Endothelial cell of umbilical vein (primary cell): ENCODE results near the gene TTN. TPM values are rescaled to one million over a fixed set of nuclear protein-coding genes. Genes with fewer than 3 reads are reported as not detected.

Source experiments
- BruUV-seq: library from RNA; stranded (reverse); fragments of 400-500 nt; replicated peaks from 2 replicates; lab custom pipeline; 2021; lab: Mats Ljungman, UMichigan
- CTCF ChIA-PET: fragments of 300-600, 350-600 bp; sonication (Branson Sonifier 250); formaldehyde crosslinking; loops from one replicate; lab custom pipeline; 2021; ENCODE audit warnings: antibody characterized with exemption, inconsistent platforms; lab: Charles Lee
- POLR2A ChIA-PET: fragments of 300-600, 350-600 bp; sonication (Branson Sonifier 250); formaldehyde crosslinking; loops from one replicate; lab custom pipeline; 2021; ENCODE audit warnings: antibody characterized with exemption, inconsistent platforms; lab: Charles Lee
- DNase-seq: peaks from one replicate; pipeline ENCODE4 v3.0.0-alpha.2; 2011; ENCODE audit warnings: low read depth, low spot score
- FAIRE-seq: peaks from 2 replicates; lab custom pipeline; 2011; peaks lifted over from hg19 to GRCh38; lab: Jason Lieb, UNC
- H2AFZ ChIP-seq: 2 replicates; pipeline ENCODE4 v1.6.0; 2012; ENCODE audit warnings: low read depth, low read length, control low read depth, inconsistent platforms
- H3K27ac ChIP-seq: 2 replicates; pipeline ENCODE4 v1.5.1; 2011; ENCODE audit warnings: low read depth, mild to moderate bottlenecking, control low read depth, low read length, moderate library complexity; ENCODE audit not compliant: insufficient read depth
- H3K27me3 ChIP-seq, 2 experiments: 2 replicates each; pipeline versions ENCODE4 v1.6.0 to v1.6.1; 2011; ENCODE audit warnings: low read length in 2 of 2, mixed read lengths in 1 of 2; ENCODE audit not compliant: control insufficient read depth in 2 of 2, insufficient read depth in 2 of 2
- H3K36me3 ChIP-seq, 2 experiments: 2 replicates in 1 of 2; 3 replicates in 1 of 2; pipeline ENCODE4 v1.5.1; 2011; ENCODE audit warnings: low read length in 2 of 2, mild to moderate bottlenecking in 1 of 2, moderate library complexity in 1 of 2; ENCODE audit not compliant: control insufficient read depth in 2 of 2, insufficient read depth in 2 of 2; ENCODE audit errors: extremely low read depth in 1 of 2
- H3K4me1 ChIP-seq: 3 replicates; pipeline ENCODE4 v1.5.1; 2011; ENCODE audit warnings: mild to moderate bottlenecking, low read length; ENCODE audit not compliant: control insufficient read depth, insufficient read depth; ENCODE audit errors: extremely low read depth
- H3K4me2 ChIP-seq: 2 replicates; pipeline ENCODE4 v1.6.1; 2011; ENCODE audit warnings: low read length, control low read depth, mixed read lengths; ENCODE audit not compliant: insufficient read depth
- H3K4me3 ChIP-seq, 3 experiments: fragments of 200-600 bp in 1 of 3; sonication (generic), shearing (Covaris generic) in 1 of 3; replicated peaks in 1 of 3; 2 replicates each; pipeline ENCODE4 v1.5.1; 2011 to 2016; ENCODE audit warnings: control low read depth in 3 of 3, low read length in 3 of 3, mild to moderate bottlenecking in 2 of 3, inconsistent platforms in 1 of 3, low read depth in 1 of 3, moderate library complexity in 1 of 3; ENCODE audit not compliant: insufficient read depth in 1 of 3
- H3K79me2 ChIP-seq: 2 replicates; pipeline ENCODE4 v1.6.0; 2012; ENCODE audit warnings: low read length, inconsistent platforms; ENCODE audit not compliant: control insufficient read depth, insufficient read depth
- H3K9ac ChIP-seq: replicated peaks from 2 replicates; pipeline ENCODE3; 2011; ENCODE audit warnings: low read length, control low read depth; ENCODE audit not compliant: insufficient read depth; ENCODE audit errors: extremely low read depth
- H3K9me1 ChIP-seq: replicated peaks from 3 replicates; pipeline ENCODE4 v1.6.0; 2011; ENCODE audit warnings: mild to moderate bottlenecking, low read length; ENCODE audit not compliant: control insufficient read depth, insufficient read depth; ENCODE audit errors: extremely low read depth
- H3K9me3 ChIP-seq: replicated peaks from 2 replicates; pipeline ENCODE4 v1.5.1; 2012; ENCODE audit warnings: low read length, inconsistent platforms; ENCODE audit not compliant: control insufficient read depth, insufficient read depth
- H4K20me1 ChIP-seq: replicated peaks from 2 replicates; pipeline ENCODE3; 2011; ENCODE audit warnings: mild to moderate bottlenecking, low read length; ENCODE audit not compliant: control insufficient read depth, insufficient read depth; ENCODE audit errors: extremely low read depth
- EZH2 ChIP-seq: IDR thresholded peaks from 2 replicates; pipeline ENCODE4 v1.6.1; 2012; ENCODE audit warnings: borderline replicate concordance, low read depth, mild to moderate bottlenecking, moderate library complexity, low read length, inconsistent platforms; ENCODE audit not compliant: severe bottlenecking
- FOS ChIP-seq: IDR thresholded peaks from 2 replicates; pipeline ENCODE4 v1.6.1; 2011; ENCODE audit warnings: mild to moderate bottlenecking, low read length, moderate library complexity, borderline replicate concordance; ENCODE audit not compliant: insufficient read depth
- GATA2 ChIP-seq: IDR thresholded peaks from 2 replicates; pipeline ENCODE4 v1.7.0; 2011; ENCODE audit warnings: low read depth, mild to moderate bottlenecking, moderate library complexity, mixed read lengths, low read length; ENCODE audit not compliant: insufficient read length, insufficient read depth
- JUN ChIP-seq: IDR thresholded peaks from 2 replicates; pipeline ENCODE4 v1.6.1; 2011; ENCODE audit warnings: borderline replicate concordance, low read depth; ENCODE audit not compliant: insufficient read length, insufficient read depth
- MAX ChIP-seq: IDR thresholded peaks from 2 replicates; pipeline ENCODE4 v1.6.1; 2011; ENCODE audit not compliant: insufficient read depth, insufficient read length
- MYC ChIP-seq: IDR thresholded peaks from one replicate; pipeline ENCODE4 v1.6.1; 2011; ENCODE audit warnings: mild to moderate bottlenecking, low read depth, low read length
- POLR2A ChIP-seq: IDR thresholded peaks from 2 replicates; pipeline ENCODE4 v1.6.1; 2012; ENCODE audit warnings: low read depth, mild to moderate bottlenecking, control low read depth, low read length
- POLR2AphosphoS5 ChIP-seq: IDR thresholded peaks from 2 replicates; pipeline ENCODE4 v1.6.1; 2012; ENCODE audit warnings: low read depth, mild to moderate bottlenecking, control low read depth, low read length, moderate library complexity; ENCODE audit not compliant: insufficient read depth
- dilution Hi-C: fragments of 300-500 bp; cut with MboI; formaldehyde crosslinking; loops from one replicate; pipeline ENCODE4 v1.15.0; 2019; ENCODE audit warnings: low sequenced_read_pairs; ENCODE audit not compliant: extremely low pct_ligation_motif_present
- intact Hi-C: fragments of 100-400 bp; cut with micrococcal nuclease; formaldehyde crosslinking; loops from one replicate; pipeline ENCODE4 v1.10.0; 2022
- polyA plus RNA-seq, 4 experiments: library from polyadenylated mRNA; depleted of rRNA in 3 of 4; stranded (reverse) in 3 of 4; unstranded in 1 of 4; fragments of >200 nt; gene quantifications; 2 replicates each; pipeline versions ENCODE4 v1.2.1 to v1.2.3, GENCODE V29; 2011 to 2012; ENCODE audit warnings: missing spikeins in 1 of 4
- total RNA-seq: library from RNA; stranded (reverse); gene quantifications from 2 replicates; pipeline ENCODE4 v1.2.3, GENCODE V29; 2021
- TF ChIP-seq, protein P1 (sequence below), 2 donors: IDR thresholded peaks; 1 replicate in 1 of 2; 2 replicates in 1 of 2; pipeline ENCODE4 v1.5.1; 2011; ENCODE audit warnings: low read length in 2 of 2, mild to moderate bottlenecking in 2 of 2, moderate library complexity in 2 of 2, control low read depth in 1 of 2, inconsistent platforms in 1 of 2, low read depth in 1 of 2; ENCODE audit not compliant: insufficient read depth in 1 of 2; ENCODE audit errors: extremely low read depth in 1 of 2

TTN gene
- total and polyA plus RNA-seq, 2 donors (not counting 3 experiments of a cell fraction or from before 2014, with no cell fraction given) = 0.11 to 0.49 TPM

- Histone ChIP-seq H3K27me3 (no peaks in the 10 kb centered on the region), H3K4me3 (no peak overlapping the region), H2AFZ (no peak overlapping the region), H3K4me1 (no peaks in the 10 kb centered on the region), H3K36me3 (no peaks in the 10 kb centered on the region), H3K79me2 (no peaks in the 10 kb centered on the region), H3K9me1 (no peaks in the 10 kb centered on the region), H3K9ac (no peak overlapping the region), H4K20me1 (no peaks in the 10 kb centered on the region), H3K27ac (no peak overlapping the region), H3K9me3 (no peaks in the 10 kb centered on the region), H3K4me2 (no peak overlapping the region)
- TF ChIP-seq POLR2AphosphoS5 (no peak), GATA2 (no peak)
- TF ChIP-seq, protein P1, sequence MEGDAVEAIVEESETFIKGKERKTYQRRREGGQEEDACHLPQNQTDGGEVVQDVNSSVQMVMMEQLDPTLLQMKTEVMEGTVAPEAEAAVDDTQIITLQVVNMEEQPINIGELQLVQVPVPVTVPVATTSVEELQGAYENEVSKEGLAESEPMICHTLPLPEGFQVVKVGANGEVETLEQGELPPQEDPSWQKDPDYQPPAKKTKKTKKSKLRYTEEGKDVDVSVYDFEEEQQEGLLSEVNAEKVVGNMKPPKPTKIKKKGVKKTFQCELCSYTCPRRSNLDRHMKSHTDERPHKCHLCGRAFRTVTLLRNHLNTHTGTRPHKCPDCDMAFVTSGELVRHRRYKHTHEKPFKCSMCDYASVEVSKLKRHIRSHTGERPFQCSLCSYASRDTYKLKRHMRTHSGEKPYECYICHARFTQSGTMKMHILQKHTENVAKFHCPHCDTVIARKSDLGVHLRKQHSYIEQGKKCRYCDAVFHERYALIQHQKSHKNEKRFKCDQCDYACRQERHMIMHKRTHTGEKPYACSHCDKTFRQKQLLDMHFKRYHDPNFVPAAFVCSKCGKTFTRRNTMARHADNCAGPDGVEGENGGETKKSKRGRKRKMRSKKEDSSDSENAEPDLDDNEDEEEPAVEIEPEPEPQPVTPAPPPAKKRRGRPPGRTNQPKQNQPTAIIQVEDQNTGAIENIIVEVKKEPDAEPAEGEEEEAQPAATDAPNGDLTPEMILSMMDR (IDR thresholded peaks at IDR 0.05; ENCODE audit: extremely low read depth in 1 of 2, insufficient read depth in 1 of 2, low read depth in 1 of 2, low read length in 2 of 2) = no peak
- BruUV-seq = no TSS peak
- CTCF ChIA-PET = no interaction called here
- dilution Hi-C loops (no loop called here), intact Hi-C loops (no loop called here)
- POLR2A ChIA-PET = no interaction called here
- DNase-seq (no peak), FAIRE-seq (no peak)
These were observed 232.4 kb downstream of the TTN start for GRCh38 chr2:178574789-178575188.

DNA sequence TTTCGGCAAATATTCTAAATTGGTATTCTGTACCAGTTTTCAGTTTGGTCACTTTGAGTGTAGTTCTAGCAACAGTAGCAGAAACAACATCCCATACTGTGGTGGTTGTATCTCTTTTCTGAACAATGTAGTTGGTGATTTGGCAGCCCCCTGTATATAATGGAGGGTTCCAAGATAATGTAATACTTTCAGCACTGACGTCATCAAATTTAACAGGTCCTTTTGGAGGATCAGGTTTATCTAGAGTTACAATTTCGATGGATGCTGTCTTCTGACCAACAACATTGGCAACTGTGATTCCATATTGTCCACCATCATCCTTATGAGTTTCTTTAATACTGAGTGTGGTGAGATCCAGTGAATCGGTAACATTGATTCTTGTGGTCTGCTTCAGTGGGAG lies 239.0 kb downstream of the TTN start:
- H3K9me1 ChIP-seq = no peaks in the 10 kb centered on the region
- no peaks in the 10 kb centered on the region for H3K27me3 ChIP-seq
- H3K4me1 ChIP-seq = no peaks in the 10 kb centered on the region
- no peak overlapping the region for H2AFZ ChIP-seq
- dilution Hi-C loops (no loop called here), intact Hi-C loops (no loop called here)
- no TSS peak for BruUV-seq
- POLR2A ChIA-PET = no interaction called here
- CTCF ChIA-PET = no interaction called here
- H3K4me3 ChIP-seq = no peak overlapping the region
- H3K4me2 ChIP-seq = no peak overlapping the region
- no peaks in the 10 kb centered on the region for H3K79me2 ChIP-seq
- H4K20me1 ChIP-seq = no peaks in the 10 kb centered on the region
- no peak overlapping the region for H3K27ac ChIP-seq
- FAIRE-seq (no peak), DNase-seq (no peak)
- H3K9me3 ChIP-seq = no peaks in the 10 kb centered on the region
- H3K9ac ChIP-seq = no peak overlapping the region
- no peaks in the 10 kb centered on the region for H3K36me3 ChIP-seq
- no peak for TF ChIP-seq JUN
- no peak for TF ChIP-seq FOS
- TF ChIP-seq EZH2 = no peak
- TF ChIP-seq, protein P1 (IDR thresholded peaks at IDR 0.05; ENCODE audit: extremely low read depth in 1 of 2, insufficient read depth in 1 of 2, low read depth in 1 of 2, low read length in 2 of 2) = no peak
- no peak for TF ChIP-seq MAX
- TF ChIP-seq POLR2A = no peak
- no peak for TF ChIP-seq GATA2
- no peak for TF ChIP-seq POLR2AphosphoS5
- TF ChIP-seq MYC = no peak
